NCI-H187 treated with DMSO at 0.1 percent for 48 hours (cell line): Measurements from ENCODE around the gene LAMA2.

ENCODE experiments used
- DNase-seq: peaks from one replicate; lab custom pipeline; 2025; lab: John Stamatoyannopoulos, UW

LAMA2 gene

DNA sequence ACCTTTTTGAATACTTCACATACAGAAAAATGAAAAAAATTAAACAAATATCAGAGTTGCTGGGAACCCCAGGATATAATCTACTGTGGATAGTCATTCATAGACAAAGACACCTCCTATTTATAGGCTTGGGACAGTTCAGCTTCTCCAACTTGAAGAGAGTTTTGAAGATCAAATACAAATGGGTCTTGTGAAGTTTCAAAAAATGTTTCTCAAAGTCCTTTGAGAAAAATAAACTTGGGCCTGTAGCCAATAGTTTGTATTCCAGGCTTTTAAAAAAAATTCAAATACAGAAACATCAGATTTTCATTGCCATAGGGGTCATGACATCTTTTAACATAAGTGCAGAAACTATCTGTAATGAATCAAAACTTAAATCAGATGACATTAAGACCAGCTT lies 334.8 kb downstream of the LAMA2 start:
- DNase-seq = no peak

DNA sequence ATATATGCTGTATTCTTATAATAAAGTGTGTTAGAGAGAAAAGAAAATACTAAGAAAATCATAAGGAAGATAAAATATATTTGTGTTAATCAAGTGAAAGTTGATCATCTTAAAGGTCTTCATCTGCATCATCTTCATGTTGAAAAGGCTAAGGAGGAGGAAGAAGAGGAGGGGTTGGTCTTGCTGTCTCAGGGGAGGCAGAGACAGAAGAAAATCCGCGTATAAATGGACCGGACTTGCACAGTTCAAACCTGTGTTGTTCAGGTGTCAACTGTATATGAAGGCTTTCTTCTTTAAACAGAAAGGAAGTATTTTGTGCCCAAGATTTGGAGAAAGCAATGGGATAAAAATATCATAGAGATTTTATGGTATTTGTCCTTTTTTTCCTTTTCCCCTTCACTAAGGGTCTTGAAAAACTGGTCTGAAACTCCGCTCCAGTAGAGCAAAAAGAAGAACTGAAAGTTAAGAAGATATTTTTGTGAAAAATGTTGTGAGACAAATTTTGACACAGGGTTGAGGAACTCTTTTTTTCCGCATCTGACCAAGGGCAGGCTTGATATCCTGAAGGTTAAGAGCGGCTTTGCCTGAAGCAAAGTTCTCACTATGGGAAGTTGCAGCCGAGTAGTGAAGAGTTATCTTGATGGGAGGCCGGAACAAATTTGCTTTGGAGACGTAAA lies 350.7 kb downstream of the LAMA2 start:
- DNase-seq = no peak

DNA sequence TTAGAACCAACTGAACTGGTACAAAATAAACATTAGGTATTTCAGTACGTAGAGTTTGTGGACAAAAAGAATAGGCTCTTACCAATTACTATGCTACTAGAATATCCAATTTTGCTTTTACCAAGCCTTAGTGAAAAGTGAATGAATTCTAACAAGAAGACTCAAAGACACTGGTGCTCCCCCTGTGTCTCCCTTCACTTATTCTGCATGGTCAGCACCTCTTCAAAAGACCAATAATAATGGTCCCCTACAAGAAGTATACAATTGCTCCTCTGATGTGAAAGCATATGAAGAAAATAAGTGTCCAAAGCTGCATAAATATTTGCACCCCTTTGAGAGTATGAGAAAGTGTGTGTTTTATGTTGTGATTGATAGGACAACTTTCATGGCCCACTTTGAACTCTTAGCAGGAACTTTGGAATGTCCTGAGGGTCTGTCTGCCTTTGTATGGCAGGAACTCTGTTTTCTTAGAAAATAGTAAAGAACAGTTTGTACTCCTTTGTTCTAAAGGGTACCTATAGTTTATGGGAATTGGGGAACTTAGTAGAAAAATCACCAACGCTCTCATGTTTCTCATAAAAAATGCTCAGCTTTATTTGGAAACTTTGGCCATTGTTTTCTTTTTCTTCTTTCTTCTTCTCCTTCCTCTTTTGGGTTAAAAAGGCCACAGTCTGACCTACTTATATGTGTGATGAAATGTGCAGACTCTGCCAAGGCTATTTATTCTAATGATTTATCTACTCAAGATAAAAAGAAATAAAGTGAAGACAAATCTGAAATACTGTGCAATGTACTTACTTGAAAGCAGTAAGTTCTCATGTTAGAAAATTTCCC lies 352.4 kb downstream of the LAMA2 start:
- DNase-seq = no peak

DNA sequence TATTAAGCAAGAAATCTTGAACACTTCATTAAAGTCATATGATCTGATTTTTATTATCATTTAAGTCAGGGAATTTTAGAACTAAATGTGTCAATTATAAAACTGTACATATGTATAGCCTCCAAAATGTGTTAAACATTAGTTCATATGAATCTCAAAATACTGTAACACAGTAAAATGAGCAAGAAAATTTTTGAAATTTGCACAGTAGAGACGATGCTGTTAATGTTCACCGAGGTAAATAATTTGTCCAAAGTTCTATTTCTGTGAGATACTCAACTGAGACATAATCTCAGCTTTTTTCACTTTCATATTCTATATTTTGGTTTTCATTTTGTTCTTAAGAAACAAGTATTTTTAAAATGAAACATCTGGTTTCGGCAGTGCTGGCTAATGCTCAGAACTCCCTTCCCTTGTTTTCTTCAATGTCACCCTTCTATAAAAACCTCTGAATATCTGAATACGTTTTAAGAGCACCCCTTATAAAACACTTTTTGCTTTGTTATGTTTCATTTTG lies 353.1 kb downstream of the LAMA2 start:
- DNase-seq = no peak

DNA sequence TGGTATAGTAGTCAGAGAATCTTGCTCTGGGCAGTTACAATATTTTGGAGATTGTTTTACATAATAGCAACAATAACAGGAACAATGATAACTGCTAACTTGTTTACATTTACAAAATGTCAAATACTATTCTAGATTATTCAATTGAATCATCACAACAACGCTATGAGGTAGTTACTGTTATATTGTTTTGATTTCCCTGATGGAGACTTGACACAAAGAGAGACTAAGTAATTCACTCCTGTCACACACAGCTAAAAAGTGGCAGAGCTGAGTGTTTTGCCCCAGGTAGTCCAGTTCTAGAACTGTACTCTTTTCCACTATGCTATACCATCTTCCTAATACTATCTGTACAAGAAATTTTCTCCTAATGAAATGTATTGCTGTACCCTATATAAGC lies 356.1 kb downstream of the LAMA2 start:
- no peak for DNase-seq

DNA sequence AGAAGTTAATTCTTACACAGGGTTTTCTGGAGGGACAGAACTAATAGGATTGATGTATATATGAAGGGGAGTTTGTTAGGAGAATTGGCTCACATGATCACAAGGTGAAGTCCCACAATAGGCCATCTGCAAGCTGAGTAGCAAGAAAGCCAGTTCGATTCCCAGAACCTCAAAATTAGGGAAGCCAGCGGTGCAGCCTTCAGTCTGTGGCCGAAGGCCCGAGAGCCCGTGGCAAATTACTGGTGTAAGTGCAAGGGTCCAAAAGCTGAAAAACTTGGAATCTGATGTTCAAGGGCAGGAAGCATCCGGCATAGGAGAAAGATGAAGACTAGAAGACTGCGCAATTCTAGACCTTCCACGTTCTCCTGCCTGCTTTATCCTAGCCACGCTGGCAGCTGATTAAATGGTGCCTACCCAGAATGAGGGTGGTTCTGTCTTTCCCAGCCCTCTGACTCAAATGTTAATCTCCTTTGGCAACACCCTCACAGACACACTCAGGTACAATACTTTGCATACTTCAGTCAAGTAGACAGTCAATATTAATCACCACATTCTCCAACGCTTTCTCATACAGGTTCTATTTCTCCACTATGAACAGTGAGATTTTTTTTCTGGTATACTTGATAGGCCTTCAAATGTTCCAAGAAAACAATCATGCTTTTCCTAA lies 357.0 kb downstream of the LAMA2 start:
- no peak for DNase-seq

DNA sequence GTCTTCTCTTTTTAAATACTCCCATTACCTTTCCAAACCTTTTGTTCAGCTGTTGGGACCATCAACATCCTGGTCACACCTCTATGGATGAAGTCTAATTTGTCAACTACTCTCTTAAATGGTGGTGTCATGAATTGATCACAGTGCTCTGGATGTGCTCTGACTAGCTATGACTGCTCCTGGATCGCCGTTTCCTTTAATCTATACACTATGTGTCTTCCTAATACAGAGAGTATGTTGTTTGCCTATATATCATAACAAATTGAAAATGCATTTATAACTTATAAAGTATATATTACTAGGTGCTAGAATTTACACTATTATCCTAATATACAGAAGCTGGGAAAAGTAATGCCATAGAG lies 357.5 kb downstream of the LAMA2 start:
- no peak for DNase-seq

DNA sequence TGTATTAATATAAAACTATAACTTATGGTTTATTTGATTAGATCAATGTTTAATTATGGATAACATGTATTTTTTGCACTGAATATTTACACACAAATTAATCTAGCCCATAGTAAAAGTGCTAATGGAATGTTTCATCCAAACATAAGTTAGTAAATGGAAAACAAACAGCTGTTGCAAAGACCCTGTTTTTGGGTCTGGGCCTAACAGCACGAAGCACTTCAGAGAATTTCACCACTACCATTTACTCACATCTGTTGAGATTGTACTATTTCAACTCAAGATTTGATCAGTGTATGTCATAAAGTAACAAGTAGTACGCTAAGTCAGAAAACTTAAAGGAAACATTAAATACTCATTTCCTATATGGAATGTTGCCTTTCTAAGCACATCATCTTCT lies 359.6 kb downstream of the LAMA2 start:
- DNase-seq = no peak

DNA sequence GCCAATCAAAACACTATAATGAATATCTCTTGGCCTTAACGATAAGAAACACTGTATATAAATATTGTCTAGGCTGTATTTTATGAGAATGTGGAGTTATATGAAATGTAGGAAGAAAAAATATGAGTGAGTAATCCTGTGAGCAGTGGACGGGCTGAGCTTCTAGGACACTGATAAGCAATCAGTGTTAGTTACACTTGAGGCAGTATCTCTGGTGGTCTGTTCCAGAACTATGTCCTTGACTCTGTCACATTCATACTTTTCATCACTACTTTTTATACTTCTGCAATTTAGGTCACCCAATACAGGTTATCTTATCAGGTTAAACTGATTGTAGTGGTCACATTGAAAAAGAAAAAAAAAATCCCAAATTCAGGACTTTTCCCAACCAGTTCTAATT lies 360.4 kb downstream of the LAMA2 start:
- DNase-seq = no peak

DNA sequence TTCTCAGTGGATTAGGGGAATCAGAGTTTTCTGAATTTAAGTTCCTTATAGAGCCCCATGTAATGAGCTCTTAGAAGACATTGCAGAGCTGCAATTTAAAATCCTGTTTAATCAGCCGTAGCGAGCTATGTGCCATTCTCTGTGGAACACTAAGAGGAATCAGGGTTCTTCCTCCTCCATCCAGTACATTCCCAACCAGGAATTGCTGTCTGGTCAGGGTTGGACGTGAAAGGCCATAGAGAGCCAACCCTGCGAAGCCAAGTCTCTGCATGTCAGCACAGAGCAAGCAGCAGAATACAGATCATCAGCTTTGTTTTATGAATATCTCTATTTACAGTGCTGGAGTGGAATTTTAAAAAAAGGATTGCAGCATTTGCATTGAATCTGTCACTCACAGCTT lies 366.0 kb downstream of the LAMA2 start:
- no peak for DNase-seq

DNA sequence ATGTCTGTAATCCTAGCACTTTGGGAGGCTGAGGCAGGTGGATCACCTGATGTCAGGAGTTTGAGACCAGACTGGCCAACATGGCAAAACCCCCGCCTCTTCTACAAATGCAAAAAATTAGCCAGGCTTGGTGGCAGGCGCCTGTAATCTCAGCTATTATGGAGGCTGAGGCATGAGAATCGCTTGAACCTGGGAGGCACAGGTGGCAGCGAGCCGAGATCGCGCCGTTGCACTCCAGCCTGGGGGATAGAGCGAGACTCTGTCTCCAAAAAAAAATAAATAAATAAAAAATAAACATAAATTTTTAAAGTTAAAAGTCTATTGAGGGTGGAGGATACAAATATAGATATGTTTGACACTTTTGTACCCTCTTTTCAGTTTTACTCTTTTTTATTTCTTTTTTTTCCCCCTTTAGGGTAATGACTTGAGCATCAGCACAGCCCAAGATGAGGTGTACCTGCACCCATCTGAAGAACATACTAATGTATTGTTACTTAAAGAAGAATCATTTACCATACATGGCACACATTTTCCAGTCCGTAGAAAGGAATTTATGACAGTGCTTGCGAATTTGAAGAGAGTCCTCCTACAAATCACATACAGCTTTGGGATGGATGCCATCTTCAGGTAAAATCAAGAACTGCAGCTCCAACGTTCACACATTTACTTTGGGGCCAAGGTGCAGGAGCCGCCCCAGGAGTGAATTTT lies 368.9 kb downstream of the LAMA2 start:
- peak; percentile 28 for DNase-seq

DNA sequence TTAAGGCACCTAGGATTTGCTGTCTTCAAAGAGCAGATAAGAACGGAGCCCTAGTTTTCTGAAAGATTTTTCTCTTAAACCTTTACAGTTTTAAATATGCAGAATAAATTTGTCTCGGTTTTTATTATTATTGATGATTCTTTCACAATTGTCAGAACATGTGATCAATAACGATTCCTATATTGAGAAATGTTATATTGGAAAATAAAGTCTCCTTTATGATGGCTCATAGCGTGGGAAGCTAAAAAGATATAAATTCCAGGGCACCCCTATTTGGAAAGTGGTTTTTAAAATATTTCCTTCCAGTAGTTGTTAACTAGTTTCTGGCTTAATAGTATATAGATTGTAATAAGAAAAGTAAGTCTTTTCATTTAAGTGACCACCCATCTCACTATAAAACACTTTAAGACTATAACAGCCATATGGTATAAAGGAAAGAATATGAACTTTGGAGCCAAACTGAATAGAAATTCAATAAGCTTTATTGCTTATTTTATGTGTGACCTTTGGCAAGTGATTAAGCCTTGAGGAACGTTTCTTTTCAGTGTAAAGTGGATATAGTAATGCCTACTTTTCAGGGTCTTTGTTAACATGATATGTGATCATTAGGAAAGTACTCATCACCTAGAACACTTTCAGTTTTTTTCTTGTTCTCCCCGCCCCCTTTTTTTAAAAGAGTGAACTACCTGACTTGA lies 369.6 kb downstream of the LAMA2 start:
- DNase-seq = no peak

DNA sequence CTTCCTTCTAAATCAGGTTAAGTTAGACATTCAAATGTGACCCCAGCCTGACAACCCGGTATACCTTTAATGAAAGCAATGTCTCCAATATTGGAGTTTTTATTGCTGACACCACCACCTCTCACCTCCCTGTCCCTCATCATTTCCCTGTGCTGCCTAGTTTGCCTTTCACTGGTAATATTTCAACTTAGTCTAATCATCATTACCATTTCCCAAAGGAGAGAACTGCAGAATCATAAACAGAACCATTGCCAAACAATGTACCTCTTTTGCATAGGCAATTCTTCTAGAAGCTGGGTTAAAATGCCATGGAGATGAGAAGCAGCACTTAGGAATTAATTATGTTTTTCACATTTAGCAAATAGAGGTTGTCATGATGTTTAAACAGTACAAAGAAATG lies 370.3 kb downstream of the LAMA2 start:
- DNase-seq = no peak

DNA sequence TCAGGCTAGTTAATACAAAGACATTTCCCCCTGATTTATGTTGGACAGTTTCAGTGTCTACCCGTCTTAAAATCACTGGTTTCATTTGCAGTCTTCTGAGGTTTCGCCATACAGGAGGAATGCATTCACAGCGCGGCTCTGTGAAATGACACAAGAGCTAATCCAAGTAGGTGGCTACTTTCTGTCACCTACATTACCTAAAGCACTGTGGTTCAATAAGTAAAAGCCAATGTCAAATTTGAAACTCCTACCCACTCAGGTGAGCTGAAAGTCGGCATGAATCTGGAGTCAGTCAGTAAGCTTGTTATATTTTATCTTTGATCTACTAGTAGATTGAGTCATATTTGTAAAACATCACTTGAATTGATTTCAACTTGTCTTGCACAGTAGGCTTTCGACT lies 370.8 kb downstream of the LAMA2 start:
- DNase-seq = no peak

DNA sequence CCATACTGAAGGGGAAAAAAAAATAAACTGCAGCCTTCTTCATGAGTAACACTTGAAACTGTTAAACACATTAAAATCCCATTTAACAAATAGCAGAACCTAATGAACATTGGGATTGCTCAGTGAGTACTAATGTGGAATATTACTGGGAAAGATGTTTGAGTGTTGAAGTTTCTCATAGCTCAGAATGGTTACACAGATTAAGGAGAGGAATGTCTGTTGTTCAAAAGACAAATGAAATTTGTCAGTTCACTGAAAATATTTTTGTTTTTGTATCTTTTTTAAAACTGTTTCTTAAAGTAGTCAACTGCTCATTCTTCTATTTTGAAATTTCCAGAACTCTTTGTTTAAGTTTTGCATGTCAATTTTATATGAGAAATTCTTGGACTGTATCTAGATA lies 374.3 kb downstream of the LAMA2 start:
- no peak for DNase-seq

DNA sequence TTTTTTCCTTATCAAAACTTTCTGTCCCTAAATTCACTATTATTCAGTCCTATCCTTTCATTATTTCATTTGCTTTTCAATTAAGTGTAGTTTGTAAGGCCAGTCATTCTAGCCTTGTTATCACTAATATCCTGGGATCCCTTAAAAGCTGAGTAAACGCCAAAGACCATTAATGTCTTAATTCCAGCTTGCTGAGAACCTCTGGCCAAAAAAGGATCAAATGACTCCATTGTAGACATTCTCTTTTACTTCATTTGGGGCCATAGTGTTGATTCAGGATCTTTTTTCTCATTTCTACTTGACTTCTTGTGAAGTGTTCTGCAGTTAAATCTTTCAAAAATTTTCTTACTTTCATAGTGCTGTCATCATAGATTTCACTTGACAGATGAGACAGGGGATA lies 379.7 kb downstream of the LAMA2 start:
- DNase-seq = no peak

DNA sequence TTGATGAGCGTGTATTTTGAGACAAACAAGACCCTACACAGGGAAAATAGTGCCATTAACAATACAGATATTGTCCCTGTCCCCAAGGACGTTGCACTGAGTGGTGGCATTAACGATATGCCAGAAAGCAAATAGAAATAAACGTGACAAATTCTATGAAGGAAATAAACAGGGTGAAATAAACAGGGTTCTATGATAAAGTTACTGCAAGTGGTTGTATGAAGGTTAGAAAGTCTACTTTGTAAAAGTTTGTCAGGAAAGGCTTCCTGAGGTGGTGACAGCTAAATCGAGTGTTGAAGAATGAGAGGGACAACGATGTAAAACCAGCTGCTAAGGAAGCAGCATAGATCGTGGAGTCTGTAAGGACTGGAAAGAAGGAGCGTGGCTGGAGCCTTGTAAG lies 380.2 kb downstream of the LAMA2 start:
- no peak for DNase-seq

DNA sequence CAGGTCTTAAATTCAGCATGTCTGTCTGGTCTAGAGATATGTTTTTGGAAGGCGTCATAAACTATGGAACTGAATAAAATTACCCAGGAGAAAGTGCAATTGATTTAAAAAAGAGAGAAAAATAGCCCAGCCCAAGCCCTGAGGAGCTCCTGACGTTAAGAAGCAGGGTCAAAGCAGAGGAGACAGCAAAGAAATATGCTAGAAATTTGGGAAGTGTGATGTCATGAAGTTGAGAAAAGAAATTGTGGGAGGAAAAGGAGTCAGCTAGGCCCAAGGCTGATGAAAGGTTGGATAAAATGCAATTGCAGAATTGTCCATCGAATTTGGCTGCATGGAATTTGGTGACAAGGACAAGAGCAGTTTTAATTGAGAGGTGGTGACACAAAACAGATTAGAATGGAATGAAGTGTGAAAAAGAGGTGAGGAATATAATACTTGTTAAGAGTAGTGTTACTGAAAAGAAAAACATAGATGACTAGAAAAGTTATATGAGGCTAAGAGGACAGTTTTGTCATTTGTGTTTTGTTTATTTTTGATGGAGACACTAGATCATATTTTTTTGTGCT lies 381.6 kb downstream of the LAMA2 start:
- no peak for DNase-seq

DNA sequence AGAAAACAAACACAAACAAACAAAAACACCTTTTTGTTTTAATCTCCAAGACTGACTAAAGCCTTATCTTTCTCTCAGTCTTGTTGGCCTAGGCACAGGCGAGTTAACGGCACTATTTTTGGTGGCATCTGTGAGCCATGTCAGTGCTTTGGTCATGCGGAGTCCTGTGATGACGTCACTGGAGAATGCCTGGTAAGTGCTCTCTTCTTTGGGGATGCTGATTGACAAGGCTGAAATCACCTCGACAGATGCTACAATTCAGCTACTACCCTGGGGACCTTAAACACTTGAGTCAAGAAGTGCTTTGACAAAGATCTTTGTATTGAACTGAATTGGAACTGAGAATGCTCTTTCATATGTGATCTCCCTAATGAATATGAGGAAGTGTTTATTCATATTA lies 384.1 kb downstream of the LAMA2 start:
- peak; percentile 80 for DNase-seq

DNA sequence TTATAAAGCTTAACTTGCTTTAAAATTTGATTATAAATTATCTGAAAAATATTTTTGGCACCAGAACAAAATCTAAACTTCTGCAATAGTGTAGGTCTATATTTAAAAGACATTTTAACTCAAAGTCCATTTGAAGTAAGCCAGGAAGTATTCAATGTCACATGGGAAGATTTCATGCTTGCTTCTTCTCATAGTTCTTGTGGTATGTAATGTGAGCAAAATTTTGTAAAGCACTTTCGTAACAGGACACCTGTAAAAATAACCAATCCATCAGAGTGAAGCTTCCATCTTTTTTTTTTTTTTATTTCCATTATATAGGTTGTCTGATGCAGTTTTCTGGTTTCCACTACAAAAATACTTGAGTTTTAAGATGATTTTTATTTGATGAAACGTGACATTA lies 386.1 kb downstream of the LAMA2 start:
- no peak for DNase-seq

DNA sequence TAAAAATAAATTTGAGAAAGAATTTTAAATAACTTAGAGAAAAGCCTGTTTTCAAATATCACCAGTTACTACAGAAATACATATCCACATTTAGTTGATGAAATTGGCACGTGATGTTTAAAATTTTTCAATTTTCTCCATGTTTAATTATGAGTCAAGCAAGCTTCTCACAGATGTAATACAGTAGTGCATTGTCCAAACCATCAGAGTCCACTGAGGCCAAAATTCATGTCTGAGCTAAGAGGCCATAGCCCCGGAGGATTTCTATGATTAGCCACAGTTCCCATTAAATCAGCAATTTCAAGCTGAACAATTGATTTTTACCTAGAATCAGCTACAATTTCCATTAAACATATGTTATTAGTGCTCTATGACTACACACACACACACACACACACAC lies 387.0 kb downstream of the LAMA2 start:
- DNase-seq = no peak

DNA sequence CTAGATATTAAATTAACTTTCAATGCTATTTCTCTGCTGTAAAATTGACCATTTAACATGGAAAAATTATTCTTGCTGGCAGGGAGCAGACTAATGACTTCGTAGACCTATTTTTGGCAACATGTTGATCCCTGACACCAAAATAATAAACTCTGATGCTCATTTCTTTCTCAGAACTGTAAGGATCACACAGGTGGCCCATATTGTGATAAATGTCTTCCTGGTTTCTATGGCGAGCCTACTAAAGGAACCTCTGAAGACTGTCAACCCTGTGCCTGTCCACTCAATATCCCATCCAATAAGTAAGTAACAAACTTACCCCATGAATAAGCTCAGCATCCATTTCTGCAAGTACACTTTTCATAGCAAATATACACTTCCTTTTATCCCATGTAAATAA lies 387.5 kb downstream of the LAMA2 start:
- DNase-seq = no peak
